Neuronal stem cell (in vitro differentiated cells): ENCODE data around the gene SCPEP1.

ENCODE experiments used
- DNase-seq: peaks from one replicate; pipeline ENCODE4 v3.0.0-alpha.2; 2013; ENCODE audit warnings: low spot score
- H2AFZ ChIP-seq: one replicate; pipeline ENCODE4 v1.6.1; 2013; ENCODE audit warnings: mild to moderate bottlenecking, low read length, inconsistent platforms
- H2AK5ac ChIP-seq: 2 replicates; pipeline ENCODE4 v1.6.1; 2013; ENCODE audit warnings: low read depth, mild to moderate bottlenecking, inconsistent platforms, low read length, moderate library complexity, mixed read lengths
- H2BK120ac ChIP-seq: 2 replicates; pipeline ENCODE4 v1.6.1; 2013; ENCODE audit warnings: low read depth, mild to moderate bottlenecking, inconsistent platforms, low read length, moderate library complexity, mixed read lengths
- H2BK12ac ChIP-seq: one replicate; pipeline ENCODE4 v1.6.1; 2013; ENCODE audit warnings: low read length, inconsistent platforms
- H2BK15ac ChIP-seq: 2 replicates; pipeline ENCODE4 v1.6.1; 2013; ENCODE audit warnings: mild to moderate bottlenecking, low read length, inconsistent platforms, mixed read lengths
- H2BK5ac ChIP-seq: one replicate; pipeline ENCODE4 v1.6.1; 2013; ENCODE audit warnings: inconsistent platforms, mild to moderate bottlenecking, low read length, moderate library complexity
- H3K14ac ChIP-seq: one replicate; pipeline ENCODE4 v1.6.1; 2013; ENCODE audit warnings: low read length, inconsistent platforms
- H3K18ac ChIP-seq: 2 replicates; pipeline ENCODE4 v1.6.1; 2013; ENCODE audit warnings: low read length, inconsistent platforms
- H3K23ac ChIP-seq: 2 replicates; pipeline ENCODE4 v1.6.1; 2013; ENCODE audit warnings: low read depth, mild to moderate bottlenecking, mixed read lengths, low read length, inconsistent platforms; ENCODE audit not compliant: poor library complexity
- H3K27ac ChIP-seq: replicated peaks from 3 replicates; pipeline ENCODE4 v1.5.1; 2013; ENCODE audit warnings: low read length, inconsistent platforms
- H3K27me3 ChIP-seq, 3 experiments: 2 replicates each; pipeline ENCODE4 v1.6.1; 2013; ENCODE audit warnings: low read length in 3 of 3, mild to moderate bottlenecking in 2 of 3, inconsistent platforms in 1 of 3, low read depth in 1 of 3, mixed read lengths in 1 of 3, moderate library complexity in 1 of 3; ENCODE audit not compliant: control insufficient read depth in 3 of 3, insufficient read depth in 3 of 3
- H3K36me3 ChIP-seq, 2 donors: replicated peaks in 1 of 2; 2 replicates each; pipeline ENCODE4 v1.6.1; 2013; ENCODE audit warnings: low read length in 2 of 2; ENCODE audit not compliant: control insufficient read depth in 2 of 2, insufficient read depth in 2 of 2
- H3K4ac ChIP-seq: 2 replicates; pipeline ENCODE4 v1.6.1; 2013; ENCODE audit warnings: inconsistent platforms, mild to moderate bottlenecking, low read length, moderate library complexity
- H3K4me1 ChIP-seq, 2 donors: 1 replicate in 1 of 2; 2 replicates in 1 of 2; pipeline ENCODE4 v1.6.1; 2013; ENCODE audit warnings: low read length in 2 of 2, low read depth in 1 of 2; ENCODE audit not compliant: control insufficient read depth in 2 of 2, insufficient read depth in 1 of 2
- H3K4me2 ChIP-seq: one replicate; pipeline ENCODE4 v1.6.1; 2013; ENCODE audit warnings: mild to moderate bottlenecking, low read length, inconsistent platforms; ENCODE audit not compliant: insufficient read depth, poor library complexity, severe bottlenecking
- H3K4me3 ChIP-seq, 2 donors: 2 replicates each; pipeline ENCODE4 v1.5.1; 2013; ENCODE audit warnings: low read length in 2 of 2, mild to moderate bottlenecking in 2 of 2, inconsistent platforms in 1 of 2, moderate library complexity in 1 of 2
- H3K79me1 ChIP-seq: one replicate; pipeline ENCODE4 v1.6.1; 2013; ENCODE audit warnings: low read depth, mild to moderate bottlenecking, inconsistent platforms, low read length, moderate library complexity
- H3K9ac ChIP-seq: one replicate; pipeline ENCODE4 v1.6.1; 2013; ENCODE audit warnings: mild to moderate bottlenecking, low read depth, low read length, inconsistent platforms; ENCODE audit not compliant: poor library complexity
- H3K9me3 ChIP-seq, 2 donors: replicated peaks in 1 of 2; 2 replicates each; pipeline versions ENCODE3 to v1.6.1; 2013; ENCODE audit warnings: low read length in 2 of 2, mild to moderate bottlenecking in 2 of 2, inconsistent platforms in 1 of 2, low read depth in 1 of 2, mixed read lengths in 1 of 2, moderate library complexity in 1 of 2; ENCODE audit not compliant: control insufficient read depth in 2 of 2, insufficient read depth in 1 of 2
- H4K8ac ChIP-seq: one replicate; pipeline ENCODE4 v1.6.1; 2013; ENCODE audit warnings: low read depth, mild to moderate bottlenecking, inconsistent platforms, low read length, moderate library complexity
- H4K91ac ChIP-seq: one replicate; pipeline ENCODE4 v1.6.1; 2013; ENCODE audit warnings: low read length, low read depth, mild to moderate bottlenecking, inconsistent platforms; ENCODE audit not compliant: poor library complexity
- WGBS, 2 donors: extraction: QIAGEN DNeasy Blood & Tissue Kit; methylation state at CpG; one replicate each; pipeline ENCODE4 v1.1.7; 2013; ENCODE audit warnings: missing lambda C conversion rate in 2 of 2, mixed read lengths in 1 of 2; ENCODE audit not compliant: insufficient read length in 2 of 2, insufficient replicate concordance in 1 of 2; ENCODE audit errors: extremely low coverage in 2 of 2; 5-methylcytosine and 5-hydroxymethylcytosine counted together

SCPEP1 gene

DNA sequence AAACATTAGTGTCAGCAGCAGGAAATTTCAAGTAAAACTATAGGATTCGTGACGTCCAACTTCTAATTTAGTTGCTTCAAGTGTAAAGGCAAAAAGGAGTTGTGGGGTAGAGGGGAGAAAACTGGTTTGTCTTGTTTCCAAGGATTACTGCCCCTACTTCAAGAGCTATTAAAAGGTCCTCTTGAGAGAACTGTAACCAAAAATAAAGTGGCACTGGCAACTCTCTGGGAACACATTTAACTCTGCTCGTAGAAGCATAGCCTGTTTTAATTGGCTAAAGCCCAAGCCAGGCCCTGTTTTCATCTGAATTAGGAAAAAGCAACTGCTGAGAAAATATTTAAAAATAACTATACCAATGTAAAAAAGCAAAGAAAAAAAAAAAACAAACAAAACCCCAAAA is 55.4 kb downstream of the SCPEP1 start:
- Histone ChIP-seq H3K27ac (no peak overlapping the region), H2BK5ac (no peak overlapping the region), H3K4me2 (no peak overlapping the region), H3K9ac (no peak overlapping the region), H2BK15ac (no peak overlapping the region), H2BK12ac (no peak overlapping the region), H4K8ac (no peak overlapping the region), H2AK5ac (no peak overlapping the region), H2BK120ac (no peak overlapping the region), H3K23ac (no peak overlapping the region), H3K14ac (no peak overlapping the region), H2AFZ (peak overlapping the region; percentile 40), H3K18ac (no peak overlapping the region), H3K36me3 (no peaks in the 10 kb centered on the region), H3K4me1 (peaks cover 2 to 4% of the 10 kb centered on the region in 2 donors), H3K79me1 (no peaks in the 10 kb centered on the region), H3K4ac (no peak overlapping the region), H3K4me3 (no peak overlapping the region), H3K9me3 (peaks cover 0 to 3% of the 10 kb centered on the region in 2 donors), H3K27me3 (peaks cover 0 to 8% (median 0%) of the 10 kb centered on the region in 3 experiments), H4K91ac (no peak overlapping the region)
- DNase-seq = no peak
- no CpG with 5 or more reads among the region's 3 CpGs for WGBS, 2 donors

DNA sequence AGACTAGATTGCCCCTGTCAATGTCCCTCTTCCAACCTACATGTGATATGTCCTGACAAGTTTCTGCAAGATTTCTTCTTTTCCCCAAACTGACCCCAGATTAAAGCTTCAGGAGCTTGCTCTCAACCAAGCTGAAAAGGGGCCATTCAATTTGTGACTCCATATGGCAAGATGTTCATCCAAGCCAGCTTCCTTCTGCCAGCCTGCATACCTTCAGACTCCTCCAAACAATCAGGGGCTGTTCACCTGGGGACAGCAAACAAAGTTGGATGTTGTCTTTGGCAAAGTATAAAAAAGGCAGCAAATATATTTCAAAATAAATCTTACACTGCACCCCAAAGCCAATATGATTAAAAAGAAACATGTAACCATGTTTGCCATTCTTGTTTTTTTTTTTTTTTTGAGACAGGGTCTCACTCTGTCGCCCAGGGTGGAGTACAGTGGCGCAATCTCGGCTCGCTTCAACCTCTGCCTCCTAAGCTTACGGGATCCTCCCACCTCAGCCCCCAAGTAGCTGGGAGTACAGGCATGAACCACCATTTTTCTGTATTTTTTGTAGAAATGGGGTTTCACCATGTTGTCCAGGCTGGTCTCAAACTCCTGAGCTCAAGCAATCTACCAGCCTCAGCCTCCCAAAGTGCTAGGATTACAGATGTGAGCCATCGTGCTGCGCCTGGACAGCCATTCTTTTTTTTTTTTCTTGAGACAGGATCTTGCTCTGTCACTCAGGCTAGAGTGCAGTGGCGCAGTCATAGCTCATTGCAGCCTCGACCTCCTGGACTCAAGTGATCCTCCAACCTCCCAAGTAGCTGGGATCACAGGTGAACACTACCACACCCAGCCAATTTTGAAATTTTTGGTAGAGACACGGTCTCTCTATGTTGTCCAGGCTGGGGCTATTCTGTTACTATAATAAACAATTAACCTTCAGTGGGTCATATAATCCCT is 57.1 kb downstream of the SCPEP1 start:
- H2AK5ac ChIP-seq = no peak overlapping the region
- no peak overlapping the region for H2BK120ac ChIP-seq
- H3K9ac ChIP-seq = no peak overlapping the region
- no peak overlapping the region for H4K8ac ChIP-seq
- H3K4me3 ChIP-seq = no peak overlapping the region
- H3K4me1 ChIP-seq = peaks cover 2 to 4% of the 10 kb centered on the region in 2 donors
- no peak overlapping the region for H3K18ac ChIP-seq
- H3K4me2 ChIP-seq = no peak overlapping the region
- no peak overlapping the region for H3K23ac ChIP-seq
- H2AFZ ChIP-seq = no peak overlapping the region
- H2BK15ac ChIP-seq = no peak overlapping the region
- H3K27ac ChIP-seq = no peak overlapping the region
- no peaks in the 10 kb centered on the region for H3K9me3 ChIP-seq
- no peak overlapping the region for H2BK5ac ChIP-seq
- no peak overlapping the region for H2BK12ac ChIP-seq
- no peaks in the 10 kb centered on the region for H3K36me3 ChIP-seq
- H4K91ac ChIP-seq = no peak overlapping the region
- H3K14ac ChIP-seq = no peak overlapping the region
- H3K4ac ChIP-seq = no peak overlapping the region
- no CpG with 5 or more reads among the region's 10 CpGs for WGBS, 2 donors
- H3K79me1 ChIP-seq = no peaks in the 10 kb centered on the region
- no peak for DNase-seq
- peaks cover 0 to 20% (median 0%) of the 10 kb centered on the region in 3 experiments for H3K27me3 ChIP-seq

DNA sequence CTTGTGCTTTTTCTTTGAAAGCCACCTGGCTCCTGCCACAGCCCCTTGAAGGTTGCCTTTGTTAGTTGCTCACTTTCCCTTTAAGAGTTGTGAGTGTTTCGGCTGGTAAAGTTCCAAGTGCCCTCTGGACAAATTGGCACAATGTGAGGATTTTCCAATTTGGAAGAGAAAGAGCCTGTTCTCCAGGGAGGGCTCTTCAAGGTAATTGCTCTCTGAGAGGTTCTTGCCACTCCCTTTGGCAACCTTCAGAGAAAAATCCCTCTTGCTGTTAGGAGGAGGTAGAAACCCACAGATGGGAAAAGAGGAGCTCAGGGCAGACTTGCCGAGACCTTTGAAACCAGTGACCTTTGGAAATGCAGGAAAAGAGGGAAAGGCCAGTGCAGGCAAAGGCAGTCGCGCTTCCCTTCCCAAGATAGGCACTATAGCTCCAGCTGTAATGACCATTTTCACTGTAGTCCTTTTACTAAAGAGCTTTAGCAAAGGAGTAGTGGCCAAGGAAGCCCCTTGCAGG is 58.1 kb downstream of the SCPEP1 start:
- Histone ChIP-seq H2BK5ac (no peak overlapping the region), H3K27ac (no peak overlapping the region), H3K18ac (no peak overlapping the region), H3K14ac (no peak overlapping the region), H2BK120ac (no peak overlapping the region), H3K9ac (no peak overlapping the region), H3K4me3 (no peak overlapping the region), H3K4me2 (no peak overlapping the region), H2AK5ac (no peak overlapping the region), H3K23ac (no peak overlapping the region), H4K8ac (no peak overlapping the region), H3K4me1 (peaks cover 2 to 4% of the 10 kb centered on the region in 2 donors), H2AFZ (no peak overlapping the region), H2BK15ac (no peak overlapping the region), H3K79me1 (no peaks in the 10 kb centered on the region), H2BK12ac (no peak overlapping the region), H3K9me3 (no peaks in the 10 kb centered on the region), H3K4ac (no peak overlapping the region), H3K27me3 (peaks cover 0 to 20% (median 0%) of the 10 kb centered on the region in 3 experiments), H3K36me3 (no peaks in the 10 kb centered on the region), H4K91ac (no peak overlapping the region)
- WGBS, 2 donors = no CpG with 5 or more reads among the region's 4 CpGs
- DNase-seq = no peak

DNA sequence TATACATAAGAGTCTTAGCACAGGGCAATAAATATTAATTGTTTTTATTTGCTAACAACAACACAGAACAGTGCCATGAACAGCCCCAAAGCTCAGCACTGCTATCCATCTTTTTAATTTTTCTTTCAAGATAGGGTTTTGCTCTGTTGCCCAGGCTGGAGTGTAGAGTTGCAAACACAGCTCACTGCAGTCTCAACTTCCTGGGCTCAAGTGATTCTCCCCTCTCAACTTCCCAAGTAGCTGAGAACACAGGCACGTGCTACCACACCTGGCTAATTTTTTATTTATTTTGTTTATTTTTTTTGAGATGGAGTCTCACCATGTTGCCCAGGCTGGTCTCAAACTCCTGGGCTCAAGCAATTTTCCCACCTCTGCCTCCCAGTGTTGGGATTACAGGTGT is 59.5 kb downstream of the SCPEP1 start:
- no peak overlapping the region for H2BK15ac ChIP-seq
- H4K91ac ChIP-seq = no peak overlapping the region
- no peak overlapping the region for H3K14ac ChIP-seq
- DNase-seq = no peak
- no peak overlapping the region for H2AFZ ChIP-seq
- H3K4ac ChIP-seq = no peak overlapping the region
- no peaks in the 10 kb centered on the region for H3K9me3 ChIP-seq
- no peak overlapping the region for H3K4me2 ChIP-seq
- H2BK12ac ChIP-seq = no peak overlapping the region
- H3K18ac ChIP-seq = no peak overlapping the region
- H3K27me3 ChIP-seq = peaks cover 0 to 20% (median 0%) of the 10 kb centered on the region in 3 experiments
- no peaks in the 10 kb centered on the region for H3K79me1 ChIP-seq
- H3K23ac ChIP-seq = no peak overlapping the region
- no peak overlapping the region for H2AK5ac ChIP-seq
- H3K4me1 ChIP-seq = peaks cover 2 to 7% of the 10 kb centered on the region in 2 donors
- H3K27ac ChIP-seq = no peak overlapping the region
- H3K4me3 ChIP-seq = no peak overlapping the region
- WGBS, 2 donors = no CpG with 5 or more reads among the region's 1 CpG
- H3K9ac ChIP-seq = no peak overlapping the region
- no peak overlapping the region for H4K8ac ChIP-seq
- H3K36me3 ChIP-seq = no peaks in the 10 kb centered on the region
- no peak overlapping the region for H2BK120ac ChIP-seq
- no peak overlapping the region for H2BK5ac ChIP-seq
